NB4 (cell line): ENCODE results near the gene CA9.
A peak's percentile ranks its signal among the peaks of the same experiment; 100 is the strongest.

ENCODE experiments used
- DNase-seq: peaks from one replicate; pipeline ENCODE4 v3.0.0; 2010; ENCODE audit warnings: low read depth
- H3K4me3 ChIP-seq: one replicate; pipeline ENCODE4 v1.5.1; 2011; ENCODE audit warnings: mild to moderate bottlenecking, low read depth, low read length, moderate library complexity
- CTCF ChIP-seq: IDR thresholded peaks from one replicate; pipeline ENCODE4 v1.5.1; 2012; ENCODE audit warnings: low read depth, low read length
- MAX ChIP-seq: IDR thresholded peaks from 2 replicates; pipeline ENCODE4 v1.6.1; 2011; ENCODE audit warnings: low read depth, low read length
- MYC ChIP-seq: IDR thresholded peaks from 2 replicates; pipeline ENCODE4 v1.6.1; 2011; ENCODE audit warnings: low read depth, low read length
- POLR2A ChIP-seq: IDR thresholded peaks from 2 replicates; pipeline ENCODE4 v1.6.1; 2011; ENCODE audit warnings: mild to moderate bottlenecking; ENCODE audit not compliant: insufficient read length; ENCODE audit errors: extremely low read depth

CA9 gene

GRCh38 chr9:35688558-35689541, 15.1 kb downstream of the CA9 start:
- DNase-seq: peak; percentile 51
- no peak overlapping the region for H3K4me3 ChIP-seq
- no peak for TF ChIP-seq POLR2A
- no peak for TF ChIP-seq MYC
- TF ChIP-seq CTCF: no peak
- TF ChIP-seq MAX: no peak

GRCh38 chr9:35689542-35690293, 16.0 kb downstream of the CA9 start, which contains the start of gene TPM2:
TPM2 (minus strand) TSS chr9:35689925; CDS start chr9:35689817, 108 bp downstream.
- TF ChIP-seq POLR2A: no peak
- no peak for TF ChIP-seq MYC
- no peak for TF ChIP-seq MAX
- TF ChIP-seq CTCF: no peak
- DNase-seq: no peak
- H3K4me3 ChIP-seq: peak within 1 kb of the TSS; percentile 49

GRCh38 chr9:35690294-35690613, 16.5 kb downstream of the CA9 start:
- DNase-seq: peak; percentile 25
- H3K4me3 ChIP-seq: peak overlapping the region; percentile 44
- no peak for TF ChIP-seq MAX
- TF ChIP-seq POLR2A: no peak
- TF ChIP-seq CTCF: no peak
- TF ChIP-seq MYC: no peak

GRCh38 chr9:35690614-35691333, 17.0 kb downstream of the CA9 start:
- peak; percentile 64 for DNase-seq
- peak overlapping the region; percentile 49 for H3K4me3 ChIP-seq
- TF ChIP-seq CTCF: no peak
- TF ChIP-seq POLR2A: no peak
- TF ChIP-seq MYC: no peak
- TF ChIP-seq MAX: no peak

GRCh38 chr9:35691334-35691650, 17.6 kb downstream of the CA9 start:
- TF ChIP-seq MYC (no peak), CTCF (no peak), MAX (no peak), POLR2A (no peak)
- DNase-seq: no peak
- H3K4me3 ChIP-seq: peak overlapping the region; percentile 49
